KMS-11 (cell line): ENCODE results near the gene TRMO.

Experiments
- H2AFZ ChIP-seq: fragments of 200-600 bp; sonication (generic); 2 replicates; pipeline ENCODE4 v1.6.1; 2016; ENCODE audit warnings: antibody characterized with exemption, mixed run types, low read depth
- H3K27ac ChIP-seq: fragments of 200-600 bp; sonication (generic); 2 replicates; pipeline ENCODE4 v1.6.1; 2016; ENCODE audit warnings: mild to moderate bottlenecking, mixed run types
- H3K27me3 ChIP-seq: fragments of 200-600 bp; sonication (generic); 2 replicates; pipeline ENCODE4 v1.6.1; 2017; ENCODE audit warnings: mild to moderate bottlenecking, low read depth, mixed run types, moderate library complexity; ENCODE audit not compliant: insufficient read depth
- H3K36me3 ChIP-seq: fragments of 200-600 bp; sonication (generic); 2 replicates; pipeline ENCODE4 v1.6.1; 2017; ENCODE audit warnings: mild to moderate bottlenecking, mixed run types; ENCODE audit not compliant: insufficient read depth
- H3K4me1 ChIP-seq: fragments of 200-600 bp; sonication (generic); 2 replicates; pipeline ENCODE4 v1.6.1; 2016; ENCODE audit warnings: mild to moderate bottlenecking, low read depth, mixed run types; ENCODE audit not compliant: poor library complexity, severe bottlenecking
- H3K4me2 ChIP-seq: fragments of 200-600 bp; sonication (generic); 2 replicates; pipeline ENCODE4 v1.7.0; 2016; ENCODE audit warnings: mild to moderate bottlenecking, mixed run types
- H3K4me3 ChIP-seq: fragments of 200-600 bp; sonication (generic); IDR thresholded peaks from 2 replicates; pipeline ENCODE4 v1.6.1; 2017; ENCODE audit warnings: low read depth, low read length, mixed read lengths; ENCODE audit not compliant: insufficient read depth
- H3K79me2 ChIP-seq: fragments of 200-600 bp; sonication (generic); 2 replicates; pipeline ENCODE4 v1.6.1; 2016; ENCODE audit warnings: low read depth, mixed run types; ENCODE audit not compliant: insufficient read depth
- H3K9ac ChIP-seq: fragments of 200-600 bp; sonication (generic); 2 replicates; pipeline ENCODE4 v1.6.1; 2016; ENCODE audit warnings: mild to moderate bottlenecking, mixed run types
- H4K20me1 ChIP-seq: fragments of 200-600 bp; sonication (generic); 2 replicates; pipeline ENCODE4 v1.6.1; 2016; ENCODE audit warnings: mild to moderate bottlenecking, mixed run types; ENCODE audit not compliant: insufficient read depth
- TF ChIP-seq, protein P1 (sequence below): fragments of 200-600 bp; sonication (generic); conservative IDR thresholded peaks from 2 replicates; pipeline ENCODE4 v1.6.1; 2017; ENCODE audit warnings: low read depth, mild to moderate bottlenecking, antibody characterized with exemption, low read length, moderate library complexity, mixed read lengths

Gene TRMO

DNA sequence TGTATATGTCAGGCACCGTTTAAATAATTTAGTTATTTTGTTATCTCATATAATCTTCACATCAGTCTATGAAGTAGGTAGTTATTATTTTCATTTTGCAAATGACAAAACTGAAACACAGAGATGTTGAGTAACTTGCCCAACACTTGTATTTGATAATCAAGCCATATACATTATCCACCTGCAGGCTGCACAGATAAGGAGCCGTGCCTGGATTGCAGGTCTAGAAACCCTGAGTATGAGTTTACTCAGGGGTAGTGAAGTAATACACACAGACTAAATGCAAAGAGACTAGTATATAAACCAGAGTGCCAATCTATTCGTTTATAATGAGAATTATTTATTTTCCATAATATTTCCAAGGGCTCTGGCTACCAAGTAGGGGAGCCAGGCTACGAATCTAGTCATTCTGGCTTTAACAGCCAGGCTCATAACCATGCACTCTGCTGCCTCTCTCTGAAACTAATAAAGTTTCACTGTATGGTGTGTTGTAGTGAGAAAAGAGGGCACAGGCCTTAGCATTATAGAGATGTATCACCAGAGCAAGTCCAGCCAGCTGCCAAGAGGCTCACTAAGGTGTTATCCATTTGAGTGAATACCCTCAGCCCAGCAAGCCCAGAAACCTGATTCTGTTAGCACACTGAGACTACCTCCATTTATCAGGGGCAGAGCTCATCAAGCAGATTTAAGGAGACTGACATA, 11.1 kb upstream of the TRMO start:
- Histone ChIP-seq H3K36me3 (no peaks in the 10 kb centered on the region), H3K9ac (no peak overlapping the region), H3K4me1 (peaks cover 18% of the 10 kb centered on the region), H3K27me3 (no peaks in the 10 kb centered on the region), H3K4me3 (no peak overlapping the region), H3K79me2 (no peaks in the 10 kb centered on the region), H4K20me1 (no peaks in the 10 kb centered on the region), H2AFZ (no peak overlapping the region), H3K4me2 (no peak overlapping the region), H3K27ac (no peak overlapping the region)
- TF ChIP-seq, protein P1, sequence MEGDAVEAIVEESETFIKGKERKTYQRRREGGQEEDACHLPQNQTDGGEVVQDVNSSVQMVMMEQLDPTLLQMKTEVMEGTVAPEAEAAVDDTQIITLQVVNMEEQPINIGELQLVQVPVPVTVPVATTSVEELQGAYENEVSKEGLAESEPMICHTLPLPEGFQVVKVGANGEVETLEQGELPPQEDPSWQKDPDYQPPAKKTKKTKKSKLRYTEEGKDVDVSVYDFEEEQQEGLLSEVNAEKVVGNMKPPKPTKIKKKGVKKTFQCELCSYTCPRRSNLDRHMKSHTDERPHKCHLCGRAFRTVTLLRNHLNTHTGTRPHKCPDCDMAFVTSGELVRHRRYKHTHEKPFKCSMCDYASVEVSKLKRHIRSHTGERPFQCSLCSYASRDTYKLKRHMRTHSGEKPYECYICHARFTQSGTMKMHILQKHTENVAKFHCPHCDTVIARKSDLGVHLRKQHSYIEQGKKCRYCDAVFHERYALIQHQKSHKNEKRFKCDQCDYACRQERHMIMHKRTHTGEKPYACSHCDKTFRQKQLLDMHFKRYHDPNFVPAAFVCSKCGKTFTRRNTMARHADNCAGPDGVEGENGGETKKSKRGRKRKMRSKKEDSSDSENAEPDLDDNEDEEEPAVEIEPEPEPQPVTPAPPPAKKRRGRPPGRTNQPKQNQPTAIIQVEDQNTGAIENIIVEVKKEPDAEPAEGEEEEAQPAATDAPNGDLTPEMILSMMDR = no peak

DNA sequence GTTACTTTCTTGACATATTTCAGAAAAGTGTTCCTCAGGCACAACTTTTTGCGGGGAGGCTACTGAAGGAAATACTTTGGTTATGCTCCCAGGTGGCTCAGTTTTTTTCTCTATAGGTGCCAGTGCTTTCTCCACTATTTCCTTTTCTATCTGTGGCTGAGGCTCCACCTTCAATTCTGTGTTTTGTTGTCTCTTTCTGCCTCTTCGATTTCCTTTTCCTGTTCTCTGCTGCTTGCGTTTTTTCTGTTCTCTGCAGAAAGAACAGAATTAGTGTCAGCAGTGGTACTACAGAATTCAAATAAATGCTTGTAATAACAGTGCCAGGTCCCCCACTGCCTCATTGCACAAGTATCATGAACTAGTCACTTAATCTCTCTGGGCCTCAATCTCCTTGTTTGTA, 8.7 kb upstream of the TRMO start:
- H3K27ac ChIP-seq = no peak overlapping the region
- H3K4me2 ChIP-seq = no peak overlapping the region
- H4K20me1 ChIP-seq = no peaks in the 10 kb centered on the region
- TF ChIP-seq, protein P1 = no peak
- H3K4me1 ChIP-seq = no peaks in the 10 kb centered on the region
- H3K27me3 ChIP-seq = no peaks in the 10 kb centered on the region
- no peaks in the 10 kb centered on the region for H3K36me3 ChIP-seq
- no peak overlapping the region for H3K9ac ChIP-seq
- no peak overlapping the region for H3K4me3 ChIP-seq
- H3K79me2 ChIP-seq = no peaks in the 10 kb centered on the region
- no peak overlapping the region for H2AFZ ChIP-seq

DNA sequence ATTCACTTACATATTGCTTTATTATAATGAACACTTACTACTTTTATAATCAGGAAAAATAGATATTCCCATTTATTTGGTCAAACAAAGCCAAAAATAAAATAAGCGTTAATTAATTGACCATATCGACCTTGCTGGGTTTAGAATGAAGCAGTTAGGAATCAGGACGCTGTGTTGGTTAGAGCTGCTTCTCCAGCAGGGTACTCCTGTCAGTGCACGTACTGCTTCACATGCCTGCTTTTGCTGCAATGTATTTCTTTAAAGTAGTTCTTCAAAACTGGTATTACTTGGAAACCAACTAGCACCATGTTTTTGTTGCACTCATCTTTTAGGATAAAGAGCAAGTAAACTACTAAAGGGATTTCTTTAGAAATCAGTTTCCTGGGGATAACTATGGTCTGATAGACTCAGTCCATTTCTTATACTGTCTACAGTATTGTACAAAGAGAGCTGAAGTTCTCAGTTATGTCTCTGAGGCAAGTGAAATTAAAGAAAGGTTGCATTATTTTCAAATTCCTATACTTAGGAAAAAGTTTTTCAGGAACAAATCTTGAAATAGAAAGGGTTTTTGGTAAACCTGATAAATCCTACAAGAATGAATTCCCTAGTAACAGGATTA, 6.8 kb upstream of the TRMO start:
- Histone ChIP-seq H3K27ac (no peak overlapping the region), H3K27me3 (no peaks in the 10 kb centered on the region)
- TF ChIP-seq, protein P1 = no peak

DNA sequence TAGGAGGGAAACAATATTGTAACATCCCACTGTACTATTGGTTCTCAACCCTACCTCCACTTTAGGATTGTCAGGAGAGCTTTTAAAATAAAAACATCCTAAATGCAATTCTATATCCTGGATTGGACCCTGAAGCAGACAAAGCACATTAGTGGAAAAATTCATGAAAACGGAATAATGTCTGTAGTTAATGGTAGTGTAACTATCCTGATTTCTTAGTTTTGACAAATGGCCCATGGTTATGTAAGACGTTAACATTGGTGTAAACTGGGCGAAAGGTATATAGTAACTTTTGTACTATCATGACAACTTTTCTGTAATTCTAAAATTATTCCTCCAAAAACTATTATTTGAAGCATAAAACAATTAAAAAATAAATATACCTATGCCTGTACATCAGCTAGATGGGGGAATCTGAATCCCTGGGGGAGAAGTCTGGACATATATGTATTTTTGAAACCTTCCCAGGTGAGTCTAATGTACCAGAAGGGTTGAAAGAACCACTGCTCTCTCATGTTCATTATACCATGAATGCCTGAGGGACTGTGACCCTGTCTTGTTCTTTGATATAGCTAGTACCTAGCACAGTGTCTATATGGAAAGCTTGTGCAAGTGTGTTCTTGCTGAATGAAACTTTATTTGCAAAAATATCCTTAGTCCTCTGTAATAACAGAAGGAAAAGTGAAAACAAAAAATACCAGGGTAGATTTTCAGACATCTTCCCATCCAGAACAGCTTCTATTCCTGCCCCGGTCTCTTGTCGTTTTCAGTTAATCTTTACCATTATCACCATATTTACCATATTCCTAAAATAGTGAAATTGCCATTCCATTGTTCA, 3.4 kb upstream of the TRMO start:
- Histone ChIP-seq H2AFZ (no peak overlapping the region), H3K4me3 (no peak overlapping the region), H3K79me2 (no peaks in the 10 kb centered on the region), H3K4me1 (peaks cover 19% of the 10 kb centered on the region), H4K20me1 (no peaks in the 10 kb centered on the region), H3K9ac (no peak overlapping the region), H3K27ac (no peak overlapping the region), H3K36me3 (no peaks in the 10 kb centered on the region), H3K4me2 (no peak overlapping the region), H3K27me3 (no peaks in the 10 kb centered on the region)
- TF ChIP-seq, protein P1 = no peak

More for the DNA sequence above, 6.8 kb upstream of the TRMO start:
- Histone ChIP-seq H3K9ac (no peak overlapping the region), H3K79me2 (no peaks in the 10 kb centered on the region), H4K20me1 (no peaks in the 10 kb centered on the region), H3K4me3 (no peak overlapping the region), H3K4me2 (no peak overlapping the region), H3K4me1 (peaks cover 1% of the 10 kb centered on the region), H3K36me3 (no peaks in the 10 kb centered on the region), H2AFZ (no peak overlapping the region)
